NCI-H2029 (cell line): Measurements from ENCODE around the gene COL6A6.

ENCODE experiments used
- DNase-seq: peaks from one replicate; lab custom pipeline; 2025; lab: John Stamatoyannopoulos, UW

Gene COL6A6, protein sequence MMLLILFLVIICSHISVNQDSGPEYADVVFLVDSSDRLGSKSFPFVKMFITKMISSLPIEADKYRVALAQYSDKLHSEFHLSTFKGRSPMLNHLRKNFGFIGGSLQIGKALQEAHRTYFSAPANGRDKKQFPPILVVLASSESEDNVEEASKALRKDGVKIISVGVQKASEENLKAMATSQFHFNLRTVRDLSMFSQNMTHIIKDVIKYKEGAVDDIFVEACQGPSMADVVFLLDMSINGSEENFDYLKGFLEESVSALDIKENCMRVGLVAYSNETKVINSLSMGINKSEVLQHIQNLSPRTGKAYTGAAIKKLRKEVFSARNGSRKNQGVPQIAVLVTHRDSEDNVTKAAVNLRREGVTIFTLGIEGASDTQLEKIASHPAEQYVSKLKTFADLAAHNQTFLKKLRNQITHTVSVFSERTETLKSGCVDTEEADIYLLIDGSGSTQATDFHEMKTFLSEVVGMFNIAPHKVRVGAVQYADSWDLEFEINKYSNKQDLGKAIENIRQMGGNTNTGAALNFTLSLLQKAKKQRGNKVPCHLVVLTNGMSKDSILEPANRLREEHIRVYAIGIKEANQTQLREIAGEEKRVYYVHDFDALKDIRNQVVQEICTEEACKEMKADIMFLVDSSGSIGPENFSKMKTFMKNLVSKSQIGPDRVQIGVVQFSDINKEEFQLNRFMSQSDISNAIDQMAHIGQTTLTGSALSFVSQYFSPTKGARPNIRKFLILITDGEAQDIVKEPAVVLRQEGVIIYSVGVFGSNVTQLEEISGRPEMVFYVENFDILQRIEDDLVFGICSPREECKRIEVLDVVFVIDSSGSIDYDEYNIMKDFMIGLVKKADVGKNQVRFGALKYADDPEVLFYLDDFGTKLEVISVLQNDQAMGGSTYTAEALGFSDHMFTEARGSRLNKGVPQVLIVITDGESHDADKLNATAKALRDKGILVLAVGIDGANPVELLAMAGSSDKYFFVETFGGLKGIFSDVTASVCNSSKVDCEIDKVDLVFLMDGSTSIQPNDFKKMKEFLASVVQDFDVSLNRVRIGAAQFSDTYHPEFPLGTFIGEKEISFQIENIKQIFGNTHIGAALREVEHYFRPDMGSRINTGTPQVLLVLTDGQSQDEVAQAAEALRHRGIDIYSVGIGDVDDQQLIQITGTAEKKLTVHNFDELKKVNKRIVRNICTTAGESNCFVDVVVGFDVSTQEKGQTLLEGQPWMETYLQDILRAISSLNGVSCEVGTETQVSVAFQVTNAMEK (N-terminal part only)

DNA sequence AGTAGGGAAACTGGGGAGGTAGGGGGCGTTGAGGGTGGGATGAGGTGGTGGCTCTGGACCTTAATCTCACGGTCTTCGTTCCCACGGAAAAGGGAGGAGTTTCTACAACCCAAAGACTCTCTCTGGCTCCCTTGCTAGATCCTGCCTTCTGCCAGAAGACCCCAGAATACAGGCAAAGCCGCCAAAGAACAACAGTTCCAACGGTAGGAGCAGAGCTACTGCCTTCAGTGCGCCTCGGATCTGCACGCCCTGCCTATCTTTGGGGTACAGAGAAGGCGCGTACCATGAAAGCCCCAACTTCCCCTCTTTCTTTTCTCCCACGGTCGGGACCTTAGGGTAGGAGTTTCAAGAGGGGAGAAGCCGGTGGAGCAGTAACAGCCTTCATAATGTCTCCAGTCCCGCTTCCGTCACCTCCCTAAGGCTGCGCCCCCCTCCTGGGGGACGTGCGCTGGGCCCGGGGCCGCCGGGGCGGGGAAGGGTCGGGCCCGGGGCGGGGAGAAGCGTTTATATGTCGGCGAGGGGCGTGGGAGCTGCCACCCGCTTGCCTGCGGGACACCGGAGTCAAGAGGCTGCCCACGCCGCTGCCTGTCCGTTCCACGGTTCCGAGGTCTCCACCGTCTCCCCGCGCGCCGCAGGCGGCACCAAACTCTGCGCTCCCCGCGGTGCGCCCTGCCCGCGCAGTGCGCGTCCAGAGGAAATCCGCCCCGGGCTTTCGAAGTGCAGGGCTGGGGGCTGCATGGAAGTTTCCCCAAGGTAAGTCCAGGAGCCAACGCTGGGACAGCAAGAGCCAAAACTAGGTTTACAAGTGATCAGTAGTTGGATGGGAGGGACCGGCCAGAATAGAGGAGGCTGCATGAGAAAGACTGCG lies at the start of gene COL6A6:
COL6A6 (plus strand) TSS at position 533 of the 868 bp plus-strand sequence. CDS start 43,188 bp downstream, outside the sequence.
- DNase-seq = no peak

DNA sequence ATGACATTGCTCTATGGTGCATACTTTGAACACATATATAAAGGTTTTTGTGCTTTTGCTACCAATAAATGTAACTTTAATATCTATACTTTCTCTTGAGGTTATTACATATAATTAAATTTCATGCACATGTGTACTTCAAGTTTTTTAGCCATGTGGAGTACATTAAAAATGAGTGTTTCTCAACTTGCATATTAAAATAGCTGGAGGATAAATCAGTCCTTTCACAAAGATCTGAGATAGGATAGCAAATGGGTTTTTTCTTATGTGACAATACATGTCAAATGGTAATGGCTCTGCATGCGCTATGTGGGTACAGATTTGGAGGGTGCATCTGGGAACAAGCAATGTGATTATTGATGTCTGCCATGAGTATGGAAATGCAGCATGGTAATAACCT lies 48.7 kb upstream of the COL6A6 start:
- DNase-seq = no peak

DNA sequence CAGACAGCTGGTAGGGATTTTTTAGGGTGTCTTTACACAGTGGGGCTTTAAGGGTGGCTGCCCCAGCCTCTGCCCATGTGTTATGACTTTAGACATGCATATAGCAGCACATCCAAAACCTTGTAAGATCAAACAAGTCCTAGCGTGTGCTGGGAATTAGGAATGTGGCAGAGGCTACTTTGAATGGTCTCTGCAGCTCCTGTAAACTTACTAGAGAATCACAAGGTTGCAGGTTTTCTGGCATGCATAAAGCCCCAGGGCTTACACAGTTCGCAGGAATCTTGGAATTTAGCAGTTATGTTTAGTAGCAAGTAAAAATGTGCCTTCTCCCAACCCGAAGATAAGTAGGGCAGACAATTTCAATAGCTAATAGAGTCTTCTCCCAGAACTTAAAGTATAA lies 46.9 kb upstream of the COL6A6 start:
- no peak for DNase-seq

DNA sequence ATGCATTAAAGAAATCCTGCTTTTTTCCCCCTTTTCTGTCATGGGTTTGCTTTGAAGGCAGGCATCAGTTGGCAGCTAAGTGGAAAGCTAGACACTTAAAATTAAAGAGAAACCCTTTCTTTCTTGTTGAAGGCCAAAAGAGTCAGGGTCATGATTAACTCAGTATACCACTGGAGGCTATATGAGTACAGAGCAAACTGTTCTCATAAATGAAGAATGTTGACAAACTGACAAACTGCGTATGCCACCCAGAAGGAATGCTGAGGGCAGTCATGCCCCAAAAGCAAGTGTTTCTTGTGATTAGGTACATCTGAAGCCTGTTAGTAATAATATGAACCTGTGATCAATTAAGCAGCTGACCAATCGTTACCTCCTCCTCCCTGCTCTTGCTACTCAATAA lies 43.6 kb upstream of the COL6A6 start:
- DNase-seq = no peak

- DNase-seq = no peak
Measured at GRCh38 chr3:130480736-130481135, 36.2 kb upstream of the COL6A6 start.

GRCh38 chr3:130488288-130488687 lies 28.7 kb upstream of the COL6A6 start:
- DNase-seq = no peak

DNA sequence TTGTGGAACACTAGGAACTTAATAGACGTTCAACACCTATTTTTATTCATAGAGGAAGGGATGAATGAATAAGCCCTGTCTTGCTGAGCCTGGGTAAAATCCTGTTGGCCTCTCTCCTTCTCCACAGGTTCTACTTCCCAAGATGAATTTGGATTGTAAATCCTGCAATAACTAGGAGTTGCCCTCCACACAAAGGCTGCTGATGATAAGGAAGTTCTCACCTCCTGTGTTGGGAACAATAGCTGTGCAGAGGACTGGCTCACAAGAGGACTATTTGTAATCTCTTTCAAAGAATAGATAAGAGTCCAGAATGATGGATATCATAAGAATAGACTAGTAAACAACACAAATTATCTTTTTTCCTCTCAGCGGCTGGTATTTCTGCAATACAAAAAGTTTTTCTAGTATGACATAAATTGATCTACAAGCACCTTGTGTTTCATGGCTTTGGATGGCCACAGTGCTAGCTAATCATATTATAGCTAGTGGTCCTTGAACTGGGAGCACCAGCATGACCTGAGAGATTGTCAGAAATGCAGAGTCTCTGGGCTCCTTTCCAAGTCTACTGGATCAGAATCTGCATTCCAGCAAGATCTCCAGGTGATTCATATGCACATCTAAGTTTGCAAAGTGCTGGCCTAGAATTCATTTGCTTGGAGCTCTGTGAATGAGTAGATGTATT lies 28.1 kb upstream of the COL6A6 start:
- DNase-seq = no peak

- DNase-seq = no peak
Measured at GRCh38 chr3:130490241-130490640, 26.7 kb upstream of the COL6A6 start.

- DNase-seq = no peak
Measured at GRCh38 chr3:130491431-130491830, 25.5 kb upstream of the COL6A6 start.

GRCh38 chr3:130504701-130505100 lies 12.3 kb upstream of the COL6A6 start:
- DNase-seq = no peak

GRCh38 chr3:130506031-130506430 lies 10.9 kb upstream of the COL6A6 start:
- no peak for DNase-seq

- no peak for DNase-seq
Measured at GRCh38 chr3:130507746-130508145, 9.2 kb upstream of the COL6A6 start.

DNA sequence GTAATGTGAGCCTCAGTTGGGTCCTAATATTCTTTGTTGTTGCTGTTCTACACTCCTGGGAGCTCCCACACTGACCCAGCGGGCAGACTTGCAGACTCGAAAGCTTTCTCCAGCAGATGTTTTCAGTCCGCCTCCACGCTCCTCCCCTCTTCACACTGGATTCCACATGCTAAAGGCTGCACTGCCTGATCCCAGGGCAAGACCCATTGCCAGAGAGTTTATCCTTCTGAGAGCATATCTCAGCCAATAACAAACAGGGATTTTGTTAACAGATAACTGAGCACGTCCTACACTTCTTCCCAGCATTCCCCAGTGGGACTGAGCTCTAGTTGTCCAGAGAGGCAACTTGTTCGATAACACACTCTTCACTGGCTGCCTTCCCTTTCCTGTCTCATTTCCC lies 8.0 kb upstream of the COL6A6 start:
- DNase-seq = no peak

DNA sequence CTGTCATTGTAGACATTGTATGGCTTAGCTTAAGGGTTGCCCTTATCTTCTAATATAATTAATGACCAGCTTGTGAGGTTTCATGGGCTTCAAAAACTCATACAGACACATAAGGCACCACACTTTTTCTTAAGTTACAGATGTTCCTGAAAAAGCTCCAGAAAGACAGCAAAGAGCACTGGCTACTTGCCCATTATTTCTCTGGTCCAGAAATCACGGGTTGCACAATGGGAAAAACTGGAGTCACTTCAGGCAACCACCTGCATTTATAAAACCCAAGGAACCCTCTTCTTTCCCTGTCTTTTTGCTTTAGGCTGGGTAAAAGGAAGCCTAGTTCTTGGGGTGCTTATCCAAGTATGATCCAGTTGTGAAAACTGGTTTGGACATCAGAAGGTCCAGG lies 2.3 kb upstream of the COL6A6 start:
- no peak for DNase-seq

DNA sequence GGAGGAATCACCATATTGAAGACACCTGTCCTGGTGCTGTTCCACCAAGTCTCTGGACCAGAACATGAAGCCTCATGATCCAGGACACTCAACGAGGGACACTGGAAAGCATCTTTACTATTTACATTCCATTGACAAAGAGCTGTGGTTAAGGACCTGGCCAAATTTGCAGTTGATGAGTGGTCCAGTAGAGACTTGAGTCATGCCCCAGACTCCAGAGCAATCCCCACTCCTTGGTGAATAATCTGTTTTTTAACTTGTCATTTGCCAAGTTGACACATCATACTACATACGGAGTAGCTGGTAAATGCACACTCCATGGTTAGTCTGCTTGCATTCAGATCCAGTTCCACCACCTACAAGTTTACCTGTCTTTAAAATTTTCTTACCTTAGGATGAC lies 1.2 kb upstream of the COL6A6 start:
- DNase-seq = no peak

GRCh38 chr3:130517602-130518001 lies 625 bp downstream of the COL6A6 start:
- no peak for DNase-seq

DNA sequence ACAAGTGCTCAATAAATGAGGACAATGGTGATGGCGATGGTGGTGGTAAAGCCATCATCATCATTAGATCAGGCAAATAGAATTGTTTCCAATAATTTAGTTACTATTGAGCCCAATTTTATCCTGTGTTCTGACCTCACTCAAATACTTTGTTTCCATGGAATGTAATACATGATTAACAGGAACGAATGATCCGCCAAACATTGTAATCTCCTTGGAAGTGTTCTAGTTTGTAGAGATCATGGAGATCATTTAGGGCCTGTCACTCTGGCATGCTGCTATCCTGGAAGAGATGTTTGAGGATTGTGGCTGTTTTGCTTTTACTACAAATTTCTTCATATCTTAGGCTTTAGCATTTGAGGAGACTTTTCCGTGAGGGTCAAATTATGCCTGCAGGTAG lies 2.8 kb downstream of the COL6A6 start:
- no peak for DNase-seq

DNA sequence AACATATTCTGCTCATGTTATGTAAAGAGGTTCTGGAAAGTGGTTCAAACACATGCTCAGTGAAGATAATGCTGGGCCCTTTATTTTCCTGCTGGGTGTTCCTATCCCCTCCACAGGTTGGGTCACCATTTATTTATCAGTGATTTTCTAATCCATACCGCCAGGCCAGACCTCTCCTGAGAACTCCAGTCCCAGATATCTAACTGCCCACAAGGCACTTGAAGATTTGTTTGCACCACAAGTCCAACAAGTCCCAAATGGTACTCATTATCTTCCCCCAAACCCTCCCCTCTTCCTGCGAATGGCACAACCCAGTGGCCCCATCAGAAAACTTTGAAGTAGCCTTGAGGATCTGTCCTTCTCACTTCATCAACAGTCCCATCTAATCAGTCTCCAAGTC lies 5.4 kb downstream of the COL6A6 start:
- DNase-seq = no peak

GRCh38 chr3:130527426-130527825 lies 10.4 kb downstream of the COL6A6 start:
- DNase-seq = no peak

GRCh38 chr3:130528120-130528519 lies 11.1 kb downstream of the COL6A6 start:
- no peak for DNase-seq
